Spleen (tissue), 11 donors: ENCODE data around the gene SLC35F6. TPM values are rescaled to one million over a fixed set of nuclear protein-coding genes. Genes with fewer than 3 reads are reported as not detected.
A peak's percentile ranks its signal among the peaks of the same experiment; 100 is the strongest.

Experiments used
- DNase-seq: peaks from one replicate; pipeline ENCODE4 v3.0.0-alpha.2; 2020
- H3K27ac ChIP-seq, 8 donors: fragments of 200-600 bp; sonication (generic) in 7 of 8; 1 replicate in 4 of 8; 2 replicates in 4 of 8; pipeline versions ENCODE4 v1.5.0 to v1.8.0; 2016 to 2021; ENCODE audit warnings: inconsistent platforms in 4 of 8, mild to moderate bottlenecking in 4 of 8, moderate library complexity in 1 of 8
- H3K27me3 ChIP-seq, 7 donors: fragments of 200-600 bp; sonication (generic) in 6 of 7; replicated peaks in 1 of 7; 1 replicate in 4 of 7; 2 replicates in 3 of 7; pipeline versions ENCODE4 v1.5.0 to v1.8.0; 2016 to 2021; ENCODE audit warnings: inconsistent platforms in 3 of 7, mild to moderate bottlenecking in 1 of 7
- H3K36me3 ChIP-seq, 6 donors: fragments of 200-600 bp; sonication (generic) in 5 of 6; 1 replicate in 4 of 6; 2 replicates in 2 of 6; pipeline versions ENCODE4 v1.5.0 to v1.8.0; 2016 to 2021; ENCODE audit warnings: inconsistent platforms in 2 of 6
- H3K4me1 ChIP-seq, 6 donors: fragments of 200-600 bp; sonication (generic) in 5 of 6; 1 replicate in 3 of 6; 2 replicates in 3 of 6; pipeline versions ENCODE4 v1.5.0 to v1.8.0; 2016 to 2021; ENCODE audit warnings: inconsistent platforms in 3 of 6
- H3K4me3 ChIP-seq, 8 donors: fragments of 200-600 bp; sonication (generic) in 7 of 8; 1 replicate in 4 of 8; 2 replicates in 4 of 8; pipeline versions ENCODE4 v1.5.0 to v1.8.0; 2016 to 2021; ENCODE audit warnings: inconsistent platforms in 4 of 8, mild to moderate bottlenecking in 4 of 8, moderate library complexity in 2 of 8
- H3K9me3 ChIP-seq, 8 donors: fragments of 200-600 bp; sonication (generic) in 7 of 8; 1 replicate in 4 of 8; 2 replicates in 4 of 8; pipeline versions ENCODE4 v1.5.0 to v1.8.0; 2016 to 2021; ENCODE audit warnings: inconsistent platforms in 4 of 8
- CTCF ChIP-seq, 11 experiments: fragments of 200-600 bp in 7 of 11; fragments of 450-650 bp in 4 of 11; sonication (generic) in 4 of 11; IDR thresholded peaks in 8 of 11; conservative IDR thresholded peaks in 3 of 11; 1 replicate in 7 of 11; 2 replicates in 4 of 11; pipeline versions ENCODE4 v1.4.0 to v1.8.0; 2016 to 2021; ENCODE audit warnings: antibody characterized with exemption in 11 of 11, inconsistent platforms in 4 of 11, mild to moderate bottlenecking in 1 of 11
- POLR2A ChIP-seq, 3 donors: fragments of 450-650 bp; IDR thresholded peaks; one replicate each; pipeline ENCODE4 v1.5.1; 2017; ENCODE audit warnings: antibody characterized with exemption in 3 of 3, mild to moderate bottlenecking in 1 of 3
- POLR2AphosphoS5 ChIP-seq, 3 donors: sonication (generic); formaldehyde crosslinking; IDR thresholded peaks; one replicate each; pipeline ENCODE4 v1.5.1; 2017; ENCODE audit warnings: antibody characterized with exemption in 3 of 3
- WGBS, 5 donors: extraction: QIAGEN DNeasy Blood & Tissue Kit in 3 of 5; methylation state at CpG; one replicate each; pipeline versions ENCODE4 v1.1.5 to v1.1.7; 2013 to 2018; 5-methylcytosine and 5-hydroxymethylcytosine counted together
- intact Hi-C: fragments of 100-400 bp; cut with DNase I; formaldehyde crosslinking; loops from one replicate; pipeline ENCODE4 v1.15.0; 2023; ENCODE audit warnings: low total_unique reads
- polyA plus RNA-seq, 3 donors: library from polyadenylated mRNA; stranded (reverse); fragments of 200-250 nt; gene quantifications; one replicate each; pipeline ENCODE4 v1.2.1, GENCODE V29; 2013
- total RNA-seq, 7 donors: library from RNA; depleted of rRNA in 3 of 7; stranded (reverse); fragments of >200 nt in 3 of 7; fragmentation: NEBNext Ultra II Directional in 4 of 7; extraction: Animal tissue kit (Norgen Biotek cat#: 25700) in 4 of 7; gene quantifications; one replicate each; pipeline versions ENCODE4 v1.1.0 to v1.2.1, GENCODE V29; 2016 to 2021
- donor health status: healthy with polysubstance abuse.
- donor health status: DM: no; HTN: no; CAD: no; lungs with moderate emphysema.
- donor health status: DM: no; HTN: no; CAD: no.
- donor health status: Bipolar disorder and iron deficiency.
- donor health status: healthy.
- donor health status: DM: no; HTN: no; CAD: no.
- donor health status: DM: yes; HTN: yes; CAD: no.

Gene SLC35F6
- total and polyA plus RNA-seq, 10 donors: 5.3 to 50.2 (median 30.1) TPM

- DNase-seq: no peak
- intact Hi-C loops: no loop called here
These were observed 39.9 kb upstream of the SLC35F6 start for GRCh38 chr2:26723991-26724750.

GRCh38 chr2:26724784-26725520, 39.1 kb upstream of the SLC35F6 start:
- 65 to 81% (median 75%) methylated on average over 14 of the region's 14 CpGs for WGBS, 5 donors
- H3K4me1 ChIP-seq: peaks cover 0 to 61% (median 32%) of the 10 kb centered on the region in 6 donors
- no peak for TF ChIP-seq CTCF (IDR thresholded peaks at IDR 0.05 in 8 of 11, conservative IDR thresholded peaks at IDR 0.05 in 3 of 11)
- TF ChIP-seq POLR2A (IDR thresholded peaks at IDR 0.05): no peak
- TF ChIP-seq POLR2AphosphoS5 (IDR thresholded peaks at IDR 0.05): no peak
- no peaks in the 10 kb centered on the region for H3K9me3 ChIP-seq
- no peaks in the 10 kb centered on the region for H3K36me3 ChIP-seq
- DNase-seq: no peak
- H3K27ac ChIP-seq: peak overlapping the region in 7 of 8 donors; percentile 49 to 83 (median 73)
- no peak overlapping the region for H3K4me3 ChIP-seq
- peaks cover 0 to 19% (median 4%) of the 10 kb centered on the region in 7 donors for H3K27me3 ChIP-seq
- intact Hi-C loops: no loop called here

More at GRCh38 chr2:26723991-26724750, 39.9 kb upstream of the SLC35F6 start:
- no peak overlapping the region for H3K4me3 ChIP-seq
- H3K27me3 ChIP-seq: peaks cover 0 to 19% (median 4%) of the 10 kb centered on the region in 7 donors
- WGBS, 5 donors: 53 to 65% (median 60%) methylated on average over 5 to 14 of the region's 14 CpGs
- TF ChIP-seq CTCF (IDR thresholded peaks at IDR 0.05 in 8 of 11, conservative IDR thresholded peaks at IDR 0.05 in 3 of 11) (no peak), POLR2AphosphoS5 (IDR thresholded peaks at IDR 0.05) (peak; percentile 74 to 81 (median 76))
- H3K4me1 ChIP-seq: peaks cover 0 to 67% (median 35%) of the 10 kb centered on the region in 6 donors
- no peaks in the 10 kb centered on the region for H3K9me3 ChIP-seq
- H3K27ac ChIP-seq: peak overlapping the region in 7 of 8 donors; percentile 49 to 83 (median 73)
- H3K36me3 ChIP-seq: no peaks in the 10 kb centered on the region

- H3K27ac ChIP-seq: peak overlapping the region in 6 of 8 donors; percentile 55 to 83 (median 77)
- intact Hi-C loops: no loop called here
- H3K36me3 ChIP-seq: no peaks in the 10 kb centered on the region
- H3K27me3 ChIP-seq: peaks cover 0 to 19% (median 4%) of the 10 kb centered on the region in 7 donors
- H3K4me1 ChIP-seq: peaks cover 0 to 55% (median 29%) of the 10 kb centered on the region in 6 donors
- H3K9me3 ChIP-seq: no peaks in the 10 kb centered on the region
- H3K4me3 ChIP-seq: no peak overlapping the region
- no peak for DNase-seq
- TF ChIP-seq CTCF (IDR thresholded peaks at IDR 0.05 in 8 of 11, conservative IDR thresholded peaks at IDR 0.05 in 3 of 11): no peak
- no peak for TF ChIP-seq POLR2A (IDR thresholded peaks at IDR 0.05)
- TF ChIP-seq POLR2AphosphoS5 (IDR thresholded peaks at IDR 0.05): no peak
- WGBS, 5 donors: 61 to 82% (median 72%) methylated on average over 5 to 7 of the region's 7 CpGs
These were observed 38.6 kb upstream of the SLC35F6 start for GRCh38 chr2:26725521-26725820.

- intact Hi-C loops: no loop called here
- peaks cover 0 to 19% (median 4%) of the 10 kb centered on the region in 7 donors for H3K27me3 ChIP-seq
- H3K36me3 ChIP-seq: no peaks in the 10 kb centered on the region
- no peak overlapping the region for H3K27ac ChIP-seq
- DNase-seq: no peak
- H3K4me1 ChIP-seq: peaks cover 0 to 48% (median 25%) of the 10 kb centered on the region in 6 donors
- no peak for TF ChIP-seq POLR2A (IDR thresholded peaks at IDR 0.05)
- WGBS, 5 donors: 41 to 84% (median 51%) methylated on average over 1 of the region's 1 CpG
- H3K9me3 ChIP-seq: no peaks in the 10 kb centered on the region
- H3K4me3 ChIP-seq: no peak overlapping the region
These were observed 37.9 kb upstream of the SLC35F6 start for GRCh38 chr2:26726228-26726627.
